Measurements from ENCODE around the gene DCAF7.

GRCh38 chr17:63610854-63611253 lies 60.6 kb downstream of the DCAF7 start:
- TF ChIP-seq CTCF (conservative IDR thresholded peaks at IDR 0.05) (no peak), ZFX (IDR thresholded peaks at IDR 0.05) (no peak)
